ENCODE data around the gene TNFRSF1A. TPM values are rescaled to one million over a fixed set of nuclear protein-coding genes. Genes with fewer than 3 reads are reported as not detected.

The TNFRSF1A gene
- polyA plus RNA-seq, 1 donor (not counting 4 experiments of a cell fraction or from before 2014, with no cell fraction given), result 101 TPM

- Histone ChIP-seq H3K4me3 (ENCODE audit: control insufficient read depth in 2 of 3, extremely low read depth in 1 of 3, insufficient read depth in 2 of 3, low read depth in 1 of 3, low read length in 3 of 3) (peak overlapping the region in 1 of 3 experiments; percentile 57), H3K9me1 (ENCODE audit: control insufficient read depth, extremely low read depth, insufficient read depth, low read length) (no peaks in the 10 kb centered on the region), H3K27me3 (ENCODE audit: control insufficient read depth, extremely low read depth, insufficient read depth, low read length) (no peaks in the 10 kb centered on the region), H3K79me2 (ENCODE audit: control insufficient read depth, insufficient read depth, low read length) (peaks cover 20% of the 10 kb centered on the region), H3K4me1 (ENCODE audit: control insufficient read depth, extremely low read depth, insufficient read depth, low read length) (peaks cover 80% of the 10 kb centered on the region), H3K9ac (ENCODE audit: control insufficient read depth, extremely low read depth, insufficient read depth, low read length) (peak overlapping the region; percentile 70), H3K36me3 (ENCODE audit: control insufficient read depth in 2 of 2, extremely low read depth in 1 of 2, insufficient read depth in 2 of 2, low read length in 2 of 2) (no peaks in the 10 kb centered on the region), H4K20me1 (ENCODE audit: control insufficient read depth, extremely low read depth, insufficient read depth, low read length) (no peaks in the 10 kb centered on the region), H3K9me3 (ENCODE audit: control insufficient read depth, low read depth, low read length) (no peaks in the 10 kb centered on the region), H2AFZ (ENCODE audit: control insufficient read depth, low read length) (no peak overlapping the region), H3K4me2 (ENCODE audit: control insufficient read depth, extremely low read depth, insufficient read depth, low read depth, low read length) (peak overlapping the region; percentile 86), H3K27ac (ENCODE audit: control insufficient read depth, insufficient read depth, low read length) (no peak overlapping the region)
- dilution Hi-C loops (cut with MboI; ENCODE audit: extremely low pct_ligation_motif_present, low sequenced_read_pairs), result no loop called here
- no peak for DNase-seq (ENCODE audit: low read depth, low spot score)
- TF ChIP-seq EZH2 (IDR thresholded peaks at IDR 0.05; ENCODE audit: low read length), result no peak
- TF ChIP-seq CTCF (optimal IDR thresholded peaks at IDR 0.05 in 1 of 3, IDR thresholded peaks at IDR 0.05 in 1 of 3, conservative IDR thresholded peaks at IDR 0.05 in 1 of 3; ENCODE audit: extremely low read depth in 1 of 3, insufficient read depth in 2 of 3, low read length in 3 of 3), result no peak
- no peak for FAIRE-seq
Observed at GRCh38 chr12:6374786-6375160, 32.9 kb upstream of the TNFRSF1A start.

- DNase-seq (ENCODE audit: low read depth, low spot score) (no peak), FAIRE-seq (no peak)
- peak overlapping the region; percentile 95 for H3K27ac ChIP-seq (ENCODE audit: control insufficient read depth, insufficient read depth, low read length)
- no peaks in the 10 kb centered on the region for H3K9me1 ChIP-seq (ENCODE audit: control insufficient read depth, extremely low read depth, insufficient read depth, low read length)
- H3K4me1 ChIP-seq (ENCODE audit: control insufficient read depth, extremely low read depth, insufficient read depth, low read length), result peaks cover 82% of the 10 kb centered on the region
- peak overlapping the region; percentile 86 for H3K4me2 ChIP-seq (ENCODE audit: control insufficient read depth, extremely low read depth, insufficient read depth, low read depth, low read length)
- H3K4me3 ChIP-seq (ENCODE audit: control insufficient read depth in 2 of 3, extremely low read depth in 1 of 3, insufficient read depth in 2 of 3, low read depth in 1 of 3, low read length in 3 of 3), result peak overlapping the region; percentile 14 to 58 (median 20)
- no peaks in the 10 kb centered on the region for H3K36me3 ChIP-seq (ENCODE audit: control insufficient read depth in 2 of 2, extremely low read depth in 1 of 2, insufficient read depth in 2 of 2, low read length in 2 of 2)
- no peaks in the 10 kb centered on the region for H4K20me1 ChIP-seq (ENCODE audit: control insufficient read depth, extremely low read depth, insufficient read depth, low read length)
- peak overlapping the region; percentile 44 for H3K9ac ChIP-seq (ENCODE audit: control insufficient read depth, extremely low read depth, insufficient read depth, low read length)
- H3K27me3 ChIP-seq (ENCODE audit: control insufficient read depth, extremely low read depth, insufficient read depth, low read length), result no peaks in the 10 kb centered on the region
- no peak overlapping the region for H2AFZ ChIP-seq (ENCODE audit: control insufficient read depth, low read length)
- peaks cover 20% of the 10 kb centered on the region for H3K79me2 ChIP-seq (ENCODE audit: control insufficient read depth, insufficient read depth, low read length)
- H3K9me3 ChIP-seq (ENCODE audit: control insufficient read depth, low read depth, low read length), result no peaks in the 10 kb centered on the region
- dilution Hi-C loops (cut with MboI; ENCODE audit: extremely low pct_ligation_motif_present, low sequenced_read_pairs), result no loop called here
- TF ChIP-seq CTCF (optimal IDR thresholded peaks at IDR 0.05 in 1 of 3, IDR thresholded peaks at IDR 0.05 in 1 of 3, conservative IDR thresholded peaks at IDR 0.05 in 1 of 3; ENCODE audit: extremely low read depth in 1 of 3, insufficient read depth in 2 of 3, low read length in 3 of 3) (no peak), EZH2 (IDR thresholded peaks at IDR 0.05; ENCODE audit: low read length) (no peak)
Observed at GRCh38 chr12:6374028-6374785, 32.3 kb upstream of the TNFRSF1A start.

Data from keratinocyte (primary cell).